ENCODE data around the gene C2CD4D.
"Not testable (repeated sequence)": the region's sequence is repeated elsewhere in the genome, so short reads cannot be mapped to it uniquely, and the experiment has no call there.

DNA sequence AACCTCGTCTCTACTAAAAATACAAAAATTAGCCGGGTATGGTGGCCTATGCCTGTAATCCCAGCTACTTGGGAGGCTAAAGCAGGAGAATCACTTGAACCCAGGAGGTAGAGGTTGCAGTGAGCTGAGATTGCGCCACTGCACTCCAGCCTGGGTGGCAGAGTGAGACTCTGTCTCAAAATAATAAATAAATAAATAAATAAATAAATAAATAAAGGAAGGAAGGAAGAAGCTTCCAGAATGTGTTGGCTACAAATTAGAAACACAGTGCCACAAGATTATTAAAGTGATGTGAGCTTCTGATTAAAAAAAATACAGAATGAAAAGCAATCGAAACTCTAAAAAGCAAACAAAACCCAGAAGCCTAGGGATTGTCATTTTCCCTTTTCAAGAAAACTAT is 44.3 kb upstream of the C2CD4D start:
- TF ChIP-seq, protein P1, sequence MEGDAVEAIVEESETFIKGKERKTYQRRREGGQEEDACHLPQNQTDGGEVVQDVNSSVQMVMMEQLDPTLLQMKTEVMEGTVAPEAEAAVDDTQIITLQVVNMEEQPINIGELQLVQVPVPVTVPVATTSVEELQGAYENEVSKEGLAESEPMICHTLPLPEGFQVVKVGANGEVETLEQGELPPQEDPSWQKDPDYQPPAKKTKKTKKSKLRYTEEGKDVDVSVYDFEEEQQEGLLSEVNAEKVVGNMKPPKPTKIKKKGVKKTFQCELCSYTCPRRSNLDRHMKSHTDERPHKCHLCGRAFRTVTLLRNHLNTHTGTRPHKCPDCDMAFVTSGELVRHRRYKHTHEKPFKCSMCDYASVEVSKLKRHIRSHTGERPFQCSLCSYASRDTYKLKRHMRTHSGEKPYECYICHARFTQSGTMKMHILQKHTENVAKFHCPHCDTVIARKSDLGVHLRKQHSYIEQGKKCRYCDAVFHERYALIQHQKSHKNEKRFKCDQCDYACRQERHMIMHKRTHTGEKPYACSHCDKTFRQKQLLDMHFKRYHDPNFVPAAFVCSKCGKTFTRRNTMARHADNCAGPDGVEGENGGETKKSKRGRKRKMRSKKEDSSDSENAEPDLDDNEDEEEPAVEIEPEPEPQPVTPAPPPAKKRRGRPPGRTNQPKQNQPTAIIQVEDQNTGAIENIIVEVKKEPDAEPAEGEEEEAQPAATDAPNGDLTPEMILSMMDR (IDR thresholded peaks at IDR 0.05): not testable (repeated sequence)
- not testable (repeated sequence) for TF ChIP-seq POLR2A (IDR thresholded peaks at IDR 0.05)

All from uterus (tissue), 2 donors.